Fibroblast of the aortic adventitia (primary cell): ENCODE results near the gene MED22. TPM values are rescaled to one million over a fixed set of nuclear protein-coding genes. Genes with fewer than 3 reads are reported as not detected.
A peak's percentile ranks its signal among the peaks of the same experiment; 100 is the strongest.

ENCODE experiments used
- DNase-seq: peaks from one replicate; pipeline ENCODE4 v3.0.0-alpha.2; 2010; ENCODE audit warnings: low read depth
- H3K4me3 ChIP-seq: 2 replicates; pipeline ENCODE4 v1.5.1; 2011; ENCODE audit warnings: low read depth, mild to moderate bottlenecking, control low read depth, low read length, moderate library complexity
- total RNA-seq: library from RNA; depleted of rRNA; stranded (reverse); fragments of >200 nt; gene quantifications from 2 replicates; pipeline ENCODE4 v1.2.3, GENCODE V29; 2012; ENCODE audit warnings: low replicate concordance
- TF ChIP-seq, protein P1 (sequence below): IDR thresholded peaks from 2 replicates; pipeline ENCODE4 v1.5.1; 2011; ENCODE audit warnings: mild to moderate bottlenecking, low read length, control low read depth, inconsistent platforms; ENCODE audit not compliant: insufficient read depth

The MED22 gene
- total RNA-seq, 1 donor: 17.7 TPM

- DNase-seq: no peak
- H3K4me3 ChIP-seq: no peak overlapping the region
- TF ChIP-seq, protein P1, sequence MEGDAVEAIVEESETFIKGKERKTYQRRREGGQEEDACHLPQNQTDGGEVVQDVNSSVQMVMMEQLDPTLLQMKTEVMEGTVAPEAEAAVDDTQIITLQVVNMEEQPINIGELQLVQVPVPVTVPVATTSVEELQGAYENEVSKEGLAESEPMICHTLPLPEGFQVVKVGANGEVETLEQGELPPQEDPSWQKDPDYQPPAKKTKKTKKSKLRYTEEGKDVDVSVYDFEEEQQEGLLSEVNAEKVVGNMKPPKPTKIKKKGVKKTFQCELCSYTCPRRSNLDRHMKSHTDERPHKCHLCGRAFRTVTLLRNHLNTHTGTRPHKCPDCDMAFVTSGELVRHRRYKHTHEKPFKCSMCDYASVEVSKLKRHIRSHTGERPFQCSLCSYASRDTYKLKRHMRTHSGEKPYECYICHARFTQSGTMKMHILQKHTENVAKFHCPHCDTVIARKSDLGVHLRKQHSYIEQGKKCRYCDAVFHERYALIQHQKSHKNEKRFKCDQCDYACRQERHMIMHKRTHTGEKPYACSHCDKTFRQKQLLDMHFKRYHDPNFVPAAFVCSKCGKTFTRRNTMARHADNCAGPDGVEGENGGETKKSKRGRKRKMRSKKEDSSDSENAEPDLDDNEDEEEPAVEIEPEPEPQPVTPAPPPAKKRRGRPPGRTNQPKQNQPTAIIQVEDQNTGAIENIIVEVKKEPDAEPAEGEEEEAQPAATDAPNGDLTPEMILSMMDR: no peak
Measured at GRCh38 chr9:133369933-133370332, 22.0 kb upstream of the MED22 start.

DNA sequence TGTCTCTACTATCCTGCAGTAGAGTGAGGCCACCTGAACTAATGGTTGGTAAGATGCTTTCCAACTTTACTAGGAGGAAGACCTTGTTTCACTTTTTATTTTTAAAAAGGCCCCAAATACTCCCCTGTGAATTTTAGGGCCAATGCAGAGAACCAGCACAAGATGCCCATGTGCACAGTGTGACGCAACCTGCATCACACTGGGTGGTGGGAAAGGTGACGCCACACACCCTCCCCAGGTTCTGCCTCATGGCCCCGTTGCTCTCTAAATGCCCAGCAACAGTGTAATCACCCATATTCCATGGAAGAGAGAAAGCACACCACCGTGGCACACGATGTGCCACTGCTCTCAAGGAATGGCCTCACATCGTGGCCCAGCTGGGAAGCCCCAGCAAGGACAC is 21.5 kb upstream of the MED22 start:
- no peak overlapping the region for H3K4me3 ChIP-seq
- TF ChIP-seq, protein P1: no peak
- no peak for DNase-seq

DNA sequence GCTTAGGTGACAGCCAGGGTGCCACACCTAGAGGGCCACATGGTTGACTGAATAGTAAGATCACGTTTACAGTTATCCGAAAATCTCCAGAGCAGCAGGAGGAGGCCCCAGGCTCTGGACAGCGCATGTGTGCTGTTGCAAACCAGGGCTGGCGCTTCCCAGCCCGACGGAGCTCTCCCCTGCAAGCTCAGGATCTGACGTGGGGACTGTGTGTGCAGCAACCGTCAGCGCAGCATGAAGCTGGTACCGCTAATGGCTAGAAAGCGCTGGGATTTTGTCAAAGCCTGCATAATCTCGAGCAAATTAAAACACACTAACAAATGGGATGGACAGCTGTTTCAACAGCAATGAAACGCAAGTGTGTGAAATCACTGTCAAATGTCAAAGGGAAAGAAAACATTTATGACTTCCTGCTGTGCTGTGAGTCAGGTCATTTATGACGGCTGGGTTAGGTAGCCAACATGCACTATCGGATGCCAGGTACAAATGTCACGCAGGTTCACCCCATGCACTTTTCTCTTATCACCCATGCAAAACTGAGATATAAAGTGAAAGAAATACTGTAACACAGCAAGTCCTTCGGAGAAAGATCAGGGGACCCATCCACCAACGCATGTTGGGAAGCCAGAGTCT is 20.4 kb upstream of the MED22 start:
- TF ChIP-seq, protein P1: no peak
- peak; percentile 18 for DNase-seq
- no peak overlapping the region for H3K4me3 ChIP-seq

DNA sequence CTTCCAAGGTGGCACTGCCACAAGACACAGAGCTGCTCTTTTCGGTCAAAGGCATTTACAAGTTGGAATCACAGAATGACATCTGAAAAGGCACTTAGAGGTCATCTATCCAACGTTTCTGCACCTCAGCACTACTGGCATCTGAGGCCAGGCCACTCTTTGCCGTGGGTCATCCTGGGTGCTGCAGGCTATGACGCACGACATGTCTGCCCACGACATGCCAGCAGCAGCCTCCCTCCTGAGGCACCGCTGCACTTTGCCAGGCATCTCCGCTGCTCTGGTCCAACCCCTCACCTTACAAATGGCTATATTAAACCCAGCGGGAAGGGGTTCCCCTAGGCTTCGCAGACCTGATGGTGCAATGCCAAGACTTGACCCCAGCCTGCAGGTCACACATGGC is 19.8 kb upstream of the MED22 start:
- TF ChIP-seq, protein P1: no peak
- no peak overlapping the region for H3K4me3 ChIP-seq
- DNase-seq: no peak

GRCh38 chr9:133367221-133367620 is 19.3 kb upstream of the MED22 start:
- TF ChIP-seq, protein P1: no peak
- no peak for DNase-seq
- no peak overlapping the region for H3K4me3 ChIP-seq

DNA sequence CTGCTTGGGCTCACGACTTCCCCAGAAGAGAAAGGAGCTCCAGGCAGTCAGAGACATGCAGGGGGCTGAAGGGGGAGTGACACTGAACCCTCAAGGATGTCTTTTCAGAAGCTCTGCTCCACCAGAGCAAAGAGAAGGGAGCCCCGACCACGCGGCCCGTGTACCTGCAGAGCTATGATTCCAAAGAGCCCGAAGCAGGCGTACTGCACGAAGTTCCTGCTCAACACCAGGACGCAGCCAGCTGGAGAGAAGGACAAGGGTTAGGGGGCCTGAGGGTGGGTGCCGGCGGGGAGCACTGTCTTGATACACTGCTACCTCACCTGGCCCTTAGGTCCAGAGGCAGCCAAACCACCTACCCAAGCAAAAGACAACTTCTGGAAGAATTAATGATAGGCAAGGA is 18.5 kb upstream of the MED22 start:
- no peak for DNase-seq
- TF ChIP-seq, protein P1: no peak

More for the DNA sequence above, 18.5 kb upstream of the MED22 start:
- no peak overlapping the region for H3K4me3 ChIP-seq
